HL-60/S4 treated with retinoic acid at 250 ng/mL for 4 days and 3 days (cell line): ENCODE results near the gene HEY2.
"Not testable (repeated sequence)": the region's sequence is repeated elsewhere in the genome, so short reads cannot be mapped to it uniquely, and the experiment has no call there.

Experiments used
- in situ Hi-C: fragments of 300-500 bp; cut with MboI; formaldehyde crosslinking; loops from 2 replicates; pipeline ENCODE4 v1.7.0; 2022; ENCODE audit warnings: low sequenced_read_pairs

HEY2 gene

GRCh38 chr6:125793280-125793679 lies 43.8 kb downstream of the HEY2 start:
- in situ Hi-C loops: no loop called here

- in situ Hi-C loops: no loop called here
Measured at GRCh38 chr6:125793863-125794262, 44.4 kb downstream of the HEY2 start.

- in situ Hi-C loops: no loop called here
Measured at GRCh38 chr6:125794342-125795137, 45.1 kb downstream of the HEY2 start.

DNA sequence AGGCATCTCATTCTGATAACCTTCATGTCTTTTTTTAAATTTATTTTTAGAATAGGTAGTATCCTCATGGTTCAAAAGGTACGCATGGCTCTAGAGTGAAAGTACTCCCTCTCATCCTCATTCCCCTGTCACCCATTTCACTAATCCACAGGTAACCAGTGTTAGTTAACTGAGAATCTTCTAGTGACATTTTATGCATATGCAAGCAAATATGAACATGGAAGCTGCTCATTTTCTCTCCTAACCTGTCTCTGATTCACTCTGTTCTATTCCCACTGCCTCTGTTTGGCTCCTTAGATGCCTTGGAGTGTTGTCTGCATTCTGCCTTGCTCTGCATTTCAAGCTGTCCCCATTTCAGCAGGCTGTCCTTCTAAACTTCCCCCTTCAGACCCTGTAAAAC lies 45.9 kb downstream of the HEY2 start:
- in situ Hi-C loops: no loop called here

DNA sequence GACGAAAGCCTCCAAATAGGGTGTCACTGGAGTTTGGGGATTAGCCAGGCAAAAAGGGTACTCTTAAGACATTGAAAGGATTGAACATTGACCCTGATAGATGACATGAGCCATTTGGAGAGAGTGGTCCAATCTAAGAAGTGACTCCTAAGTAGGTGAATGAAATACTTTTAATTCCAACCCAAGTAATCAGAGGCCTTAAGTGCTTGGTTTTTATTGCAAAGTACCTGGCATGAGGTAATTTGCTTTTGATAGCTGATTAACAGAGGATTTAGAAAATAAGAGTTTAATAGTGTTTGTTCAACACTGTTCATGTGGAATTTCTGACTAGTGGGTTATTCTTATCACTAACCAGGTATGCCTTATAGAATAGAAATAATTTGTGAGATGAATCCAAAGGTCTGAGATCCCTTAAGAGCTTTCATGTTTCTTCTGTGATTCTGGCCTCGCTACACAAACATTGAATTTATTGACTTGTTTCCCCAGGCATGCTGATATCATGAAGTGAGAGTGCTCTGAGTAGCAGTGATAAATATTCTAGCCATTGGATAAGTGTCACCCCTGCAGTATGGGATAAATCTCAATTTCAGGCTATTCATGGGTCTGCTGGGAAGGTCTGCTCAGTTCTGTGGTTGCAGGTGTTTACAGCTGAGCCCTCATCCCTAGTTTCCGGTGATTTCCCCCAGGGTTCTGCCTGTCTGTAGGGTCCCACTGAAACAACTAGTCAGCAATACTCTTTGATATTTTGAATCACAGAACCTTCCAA lies 47.9 kb downstream of the HEY2 start:
- in situ Hi-C loops: no loop called here

- in situ Hi-C loops: no loop called here
Measured at GRCh38 chr6:125797886-125798444, 48.5 kb downstream of the HEY2 start.

GRCh38 chr6:125798734-125799508 lies 49.5 kb downstream of the HEY2 start:
- in situ Hi-C loops: no loop called here

- in situ Hi-C loops: no loop called here
Measured at GRCh38 chr6:125802383-125802782, 53.0 kb downstream of the HEY2 start.

GRCh38 chr6:125802943-125803377 lies 53.5 kb downstream of the HEY2 start:
- in situ Hi-C loops: no loop called here

- in situ Hi-C loops: no loop called here
Measured at GRCh38 chr6:125804264-125804663, 54.8 kb downstream of the HEY2 start.

DNA sequence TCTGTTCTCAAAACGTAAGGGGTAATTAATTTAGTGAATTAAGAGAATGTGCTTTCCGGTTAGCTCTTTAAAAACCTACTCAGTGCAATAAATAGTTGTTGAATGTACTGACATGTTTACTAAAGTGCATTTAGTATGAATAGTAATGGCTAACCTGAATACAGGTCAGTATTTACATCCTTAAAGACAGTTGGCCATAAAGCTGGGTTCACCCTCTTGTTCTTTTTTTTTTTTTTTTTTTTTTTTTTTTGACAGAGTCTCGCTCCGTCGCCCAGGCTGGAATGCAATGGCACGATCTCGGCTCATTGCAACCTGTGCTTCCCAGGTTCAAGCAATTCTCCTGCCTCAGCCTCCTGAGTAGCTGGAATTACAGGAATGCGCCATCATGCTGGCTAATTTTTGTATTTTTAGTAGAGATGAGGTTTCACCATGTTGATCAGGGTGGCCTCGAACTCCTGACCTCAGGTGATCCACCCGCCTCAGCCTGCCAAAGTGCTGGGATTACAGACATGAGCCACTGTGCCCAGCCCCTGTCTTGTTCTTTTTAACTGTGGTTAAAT lies 55.5 kb downstream of the HEY2 start:
- in situ Hi-C loops: not testable (repeated sequence)

DNA sequence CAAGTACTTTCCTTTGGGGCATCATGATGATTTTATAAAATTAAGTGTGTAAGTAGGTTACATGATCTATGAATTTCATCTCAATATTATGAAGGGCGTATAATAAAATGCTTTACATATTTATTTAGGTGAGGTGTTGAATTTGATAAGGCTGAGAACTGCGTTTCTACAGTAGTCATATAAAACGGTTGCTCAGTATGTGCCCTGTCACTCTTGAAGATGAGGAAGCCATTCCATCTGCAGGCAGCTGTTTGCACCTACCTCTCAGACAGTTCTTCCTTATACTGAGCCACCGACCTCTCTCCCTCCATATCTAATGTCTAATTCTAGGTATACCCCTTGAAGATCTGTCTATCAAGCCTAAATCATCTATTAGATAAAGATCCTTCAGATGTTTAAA lies 57.4 kb downstream of the HEY2 start:
- in situ Hi-C loops: no loop called here

DNA sequence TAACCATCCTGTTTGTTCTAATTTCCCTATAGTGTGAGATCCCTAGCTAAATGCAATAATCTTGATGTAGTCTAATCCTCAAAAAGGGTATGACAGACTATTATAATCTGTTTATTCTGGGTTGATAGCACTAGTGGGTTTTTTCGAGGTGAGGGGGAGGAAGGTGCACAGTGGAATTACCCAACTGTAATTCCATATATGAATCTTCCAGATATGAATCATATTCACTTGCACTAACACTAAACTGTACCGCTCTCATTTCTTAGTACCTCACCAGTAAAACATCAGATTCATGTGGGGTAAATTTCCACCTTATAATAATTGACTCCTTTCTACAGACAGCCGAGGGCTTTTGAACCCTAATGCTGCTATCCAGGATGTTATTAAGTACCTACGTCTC lies 57.9 kb downstream of the HEY2 start:
- in situ Hi-C loops: no loop called here

- in situ Hi-C loops: no loop called here
Measured at GRCh38 chr6:125808060-125808459, 58.6 kb downstream of the HEY2 start.

DNA sequence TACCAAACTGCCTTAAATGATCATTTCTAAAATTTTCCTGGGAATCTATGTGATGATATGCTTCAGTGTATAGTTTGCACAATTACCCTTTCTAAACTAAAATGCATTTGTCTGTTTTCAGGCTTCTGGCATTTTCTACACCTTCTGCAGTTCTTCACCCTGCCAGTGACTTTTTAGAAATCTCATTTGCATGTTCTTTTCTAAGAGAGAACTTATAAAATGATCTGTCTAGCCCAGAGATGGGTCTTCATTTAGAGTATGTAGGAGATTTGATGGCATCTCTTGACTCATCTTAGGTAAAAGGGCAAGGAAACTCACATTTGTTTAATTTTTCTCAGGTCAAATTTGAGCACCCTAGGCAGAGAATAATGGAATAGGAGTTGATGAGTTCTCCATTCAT lies 59.2 kb downstream of the HEY2 start:
- in situ Hi-C loops: no loop called here

DNA sequence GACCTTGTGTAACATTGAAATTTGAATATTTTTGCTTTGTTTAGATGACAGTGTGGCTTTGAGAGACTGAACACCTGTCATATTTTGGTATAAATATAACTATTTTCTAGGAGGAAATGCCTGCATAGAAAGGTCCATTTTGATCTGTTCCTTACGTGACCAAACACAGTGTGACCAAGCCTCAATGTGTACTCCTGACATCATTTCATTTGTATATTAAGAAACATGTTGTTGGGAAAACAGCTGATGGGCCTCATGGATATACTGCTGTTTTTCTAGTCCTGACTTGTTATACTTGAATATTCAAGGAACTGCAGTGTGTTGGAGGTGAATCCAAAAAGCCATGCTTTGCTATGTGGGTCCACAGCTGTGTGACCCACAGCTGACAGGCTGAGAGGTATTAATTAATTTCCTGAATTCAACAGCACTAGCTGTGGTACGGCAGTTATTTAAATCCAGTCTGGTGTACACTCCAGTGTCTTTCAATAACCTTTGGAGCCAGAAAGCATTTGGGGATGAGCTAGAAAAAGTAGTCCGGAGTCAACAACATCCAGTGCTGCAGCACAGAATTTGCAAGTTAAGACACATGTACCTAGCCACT lies 60.2 kb downstream of the HEY2 start:
- in situ Hi-C loops: no loop called here

GRCh38 chr6:125810445-125810844 lies 61.0 kb downstream of the HEY2 start:
- in situ Hi-C loops: no loop called here
